ENCODE results near the gene MYO1G. TPM values are rescaled to one million over a fixed set of nuclear protein-coding genes. Genes with fewer than 3 reads are reported as not detected.
A peak's percentile ranks its signal among the peaks of the same experiment; 100 is the strongest.

MYO1G gene
- total RNA-seq, 1 donor from 2014 or later = not detected

DNA sequence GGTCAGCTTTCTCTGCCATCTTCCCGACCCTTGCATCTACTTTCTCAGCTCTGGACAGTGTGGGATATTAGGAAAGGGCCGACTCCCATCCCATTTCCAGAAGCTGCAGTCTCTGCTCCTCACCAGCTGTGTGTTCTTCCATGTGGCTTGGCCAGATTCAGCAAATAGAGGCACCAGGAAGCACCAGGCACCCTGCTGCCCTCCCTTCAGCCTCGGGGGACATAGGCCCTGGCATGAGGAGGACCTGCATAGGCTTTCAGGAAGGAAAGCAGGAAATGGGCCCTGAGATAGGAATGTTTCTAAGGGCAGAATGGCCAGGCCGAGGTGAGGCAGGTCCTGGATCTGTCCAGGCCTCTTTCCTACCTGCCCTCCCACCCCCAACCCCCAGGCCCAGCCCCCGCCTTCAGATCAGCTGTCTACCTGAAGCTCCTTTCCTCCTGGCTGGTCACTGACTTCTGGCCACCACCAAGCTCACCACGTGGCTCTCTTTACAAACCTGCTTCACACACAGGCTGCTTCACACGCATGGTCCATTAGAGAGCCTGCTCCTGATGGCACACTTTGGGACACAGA lies 66.0 kb downstream of the MYO1G start:
- no peaks in the 10 kb centered on the region for H3F3A ChIP-seq (ENCODE audit: low read depth)
- peak overlapping the region; percentile 72 for H2AFZ ChIP-seq (replicated peaks)
- H3K4me3 ChIP-seq = no peak overlapping the region
- Mint-ChIP-seq H3K27ac (peak overlapping the region; percentile 77), H3K9me3 (no peaks in the 10 kb centered on the region), H3K4me3 (peak overlapping the region; percentile 29), H3K36me3 (no peaks in the 10 kb centered on the region), H3K4me1 (peaks cover 7% of the 10 kb centered on the region), H3K27me3 (ENCODE audit: insufficient read depth, low read depth) (no peaks in the 10 kb centered on the region)
- no peak for DNase-seq (ENCODE audit: low spot score)
- no peaks in the 10 kb centered on the region for H4K20me1 ChIP-seq (ENCODE audit: low read depth)
- H3K9me3 ChIP-seq (ENCODE audit: low read depth) = no peaks in the 10 kb centered on the region
- no peaks in the 10 kb centered on the region for H3K27me3 ChIP-seq
- no peaks in the 10 kb centered on the region for H3K4me1 ChIP-seq
- no peak overlapping the region for H3K9ac ChIP-seq
- TF ChIP-seq EZH2phosphoT487 (IDR thresholded peaks at IDR 0.05) (no peak), EZH2 (IDR thresholded peaks at IDR 0.05) (no peak)
- no peaks in the 10 kb centered on the region for H3K36me3 ChIP-seq
- H3K79me2 ChIP-seq (ENCODE audit: low read depth) = no peaks in the 10 kb centered on the region
- no peak overlapping the region for H3K4me2 ChIP-seq
- H3K27ac ChIP-seq = no peak overlapping the region

Other genes starting within 250 kb of the MYO1G start
- 7.6 and 19.5 TPM in 2 replicates for gene ZMIZ2, start 230.2 kb downstream of the MYO1G start, total RNA-seq (ENCODE audit: low replicate concordance)
- 2,768 and 2,932 TPM in 2 replicates for gene PPIA, start 182.3 kb downstream of the MYO1G start, total RNA-seq (ENCODE audit: low replicate concordance)
- 439 and 462 TPM in 2 replicates for gene H2AZ2, start 130.9 kb downstream of the MYO1G start, total RNA-seq (ENCODE audit: low replicate concordance)
- 18.5 and 26.5 TPM in 2 replicates for gene PURB, start 93.5 kb downstream of the MYO1G start, total RNA-seq (ENCODE audit: low replicate concordance)
- 21.8 and 37.5 TPM in 2 replicates for gene CCM2, start 21.2 kb upstream of the MYO1G start, total RNA-seq (ENCODE audit: low replicate concordance)
- gene NACAD, start 110.0 kb upstream of the MYO1G start, total RNA-seq (ENCODE audit: low replicate concordance) = 0.39 and 1.5 TPM in 2 replicates
- 32.2 and 63.7 TPM in 2 replicates for gene TBRG4, start 132.7 kb upstream of the MYO1G start, total RNA-seq (ENCODE audit: low replicate concordance)
- gene RAMP3, start 178.8 kb upstream of the MYO1G start, total RNA-seq (ENCODE audit: low replicate concordance) = not detected in 2 replicates

All from neural progenitor cell (in vitro differentiated cells).